Activated CD8-positive, alpha-beta memory T cell treated with anti-CD3 and anti-CD28 coated beads, Interleukin-2, amount 50 U/mL, for 48 hours (primary cell): Measurements from ENCODE around the gene H1-8.

Experiments used
- DNase-seq: peaks from one replicate; pipeline ENCODE4 v3.0.0-alpha.2; 2020

Gene H1-8

DNA sequence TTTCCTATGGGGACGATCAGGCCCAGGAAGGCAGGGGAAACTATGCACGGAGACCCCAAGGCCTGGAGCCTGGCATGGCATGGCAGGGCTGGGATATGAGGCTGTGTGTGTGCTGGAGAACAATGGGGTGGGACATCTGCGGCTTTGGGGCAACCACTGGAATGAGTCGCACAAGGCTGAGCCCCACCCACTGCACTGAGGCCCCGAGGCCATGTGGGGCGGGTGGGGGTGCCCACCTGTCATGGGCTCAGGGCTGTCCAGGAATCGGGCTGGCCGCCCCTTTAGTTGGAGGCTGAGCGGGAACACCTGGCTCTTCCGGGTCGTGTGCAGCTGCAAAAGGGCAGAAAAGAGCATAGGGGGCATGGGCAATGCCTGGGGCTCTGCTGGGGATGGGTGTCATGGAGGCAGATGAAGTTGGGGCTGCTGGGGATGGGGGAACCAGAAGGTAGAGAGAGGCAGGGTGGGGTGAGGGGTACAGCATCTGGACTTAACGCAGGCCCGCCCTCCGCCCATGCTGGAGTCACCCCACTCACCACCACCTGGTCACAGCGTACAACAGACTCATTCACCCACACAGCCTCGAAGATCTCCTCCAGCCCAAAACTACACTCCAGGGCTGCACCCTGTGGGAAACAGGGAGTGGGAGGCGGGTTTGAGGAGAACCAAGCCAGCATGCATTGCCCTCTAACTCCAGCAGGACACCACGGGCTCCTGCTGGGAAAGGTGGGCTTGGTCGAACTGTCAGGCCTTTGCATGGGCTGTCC, 32.4 kb downstream of the H1-8 start:
- DNase-seq, result no peak

GRCh38 chr3:129575997-129576384, 33.0 kb downstream of the H1-8 start:
- DNase-seq, result no peak

DNA sequence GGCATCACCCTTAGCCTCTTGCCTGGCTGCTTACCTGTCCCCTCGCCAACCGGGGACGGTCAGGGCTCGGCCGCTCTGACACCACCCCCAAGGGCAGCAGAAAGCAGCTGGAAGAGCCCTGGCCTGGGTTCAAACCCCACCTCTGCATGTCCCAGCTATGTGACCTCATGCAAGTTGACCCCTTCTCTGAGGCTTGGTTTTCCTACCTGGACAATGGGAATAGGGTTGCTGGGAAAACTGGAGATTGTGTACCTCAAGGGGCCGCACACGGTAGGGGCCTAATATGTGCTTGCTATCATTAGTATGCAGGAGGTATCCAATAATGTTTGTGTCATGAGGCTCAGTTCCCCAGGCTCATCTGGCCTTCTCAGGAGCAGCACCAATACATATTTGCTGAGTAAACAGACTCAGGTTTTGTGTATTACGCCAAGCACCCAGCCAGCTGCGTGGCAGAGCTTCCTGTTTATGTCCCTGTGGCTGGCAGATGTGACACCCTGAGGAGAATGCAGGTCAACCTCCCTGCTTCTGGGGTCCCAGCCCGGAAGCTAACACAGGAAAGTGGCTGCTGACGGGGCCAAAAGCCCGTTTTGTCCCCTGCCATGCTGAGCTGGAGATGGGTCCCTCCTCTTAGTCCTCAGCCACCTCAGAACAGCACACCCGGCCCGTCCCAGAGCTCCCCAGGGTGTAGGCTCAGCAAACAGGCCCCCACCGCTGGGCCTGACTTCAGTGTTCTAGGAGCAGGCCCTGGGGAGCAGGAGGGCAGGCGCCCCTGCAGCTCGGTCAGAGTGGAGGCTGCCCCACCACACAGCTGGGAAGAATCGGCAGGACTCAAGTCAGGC, 33.8 kb downstream of the H1-8 start:
- DNase-seq, result peak; percentile 62

DNA sequence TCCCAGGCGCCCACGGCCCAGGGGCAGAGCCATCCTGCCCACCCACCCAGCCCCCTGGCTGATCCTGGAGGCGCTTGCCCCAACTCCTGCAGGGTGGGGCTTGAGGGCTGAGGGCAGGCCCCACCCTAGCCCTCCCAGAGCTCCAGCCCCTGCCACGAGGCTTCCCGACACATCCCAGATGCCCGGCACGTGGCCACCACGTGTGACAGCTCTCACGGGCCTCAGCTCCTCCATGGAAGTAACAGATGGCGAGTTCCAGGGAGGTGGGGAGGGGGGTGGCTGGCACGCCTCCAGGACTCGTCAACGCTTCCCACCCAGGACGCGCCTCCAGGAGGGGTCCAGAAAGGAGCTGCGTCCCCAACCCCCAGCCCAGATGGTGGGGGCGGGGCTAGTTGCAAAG, 34.4 kb downstream of the H1-8 start:
- no peak for DNase-seq

GRCh38 chr3:129577925-129578786, 35.2 kb downstream of the H1-8 start:
- DNase-seq, result no peak

GRCh38 chr3:129579991-129580390, 37.0 kb downstream of the H1-8 start:
- DNase-seq, result no peak

DNA sequence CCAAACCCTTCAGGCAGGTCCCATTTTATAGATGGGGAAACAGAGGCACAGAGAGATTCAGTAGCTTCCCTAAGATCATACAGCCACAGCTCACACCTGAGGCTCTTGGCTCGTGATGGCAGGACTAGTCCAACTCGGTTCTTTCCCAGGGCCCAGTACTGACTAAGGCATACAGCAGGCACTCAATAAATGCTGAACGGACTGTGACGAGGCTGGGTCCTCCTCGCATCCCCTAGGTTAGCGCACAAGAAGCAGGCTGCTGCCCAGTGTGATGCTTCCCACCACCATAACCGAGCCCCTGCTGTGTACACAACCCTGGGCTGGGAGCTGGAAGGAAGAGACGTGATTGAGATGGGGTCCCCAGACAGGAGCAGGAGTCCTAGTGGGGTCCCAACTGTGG, 38.6 kb downstream of the H1-8 start:
- DNase-seq, result no peak

DNA sequence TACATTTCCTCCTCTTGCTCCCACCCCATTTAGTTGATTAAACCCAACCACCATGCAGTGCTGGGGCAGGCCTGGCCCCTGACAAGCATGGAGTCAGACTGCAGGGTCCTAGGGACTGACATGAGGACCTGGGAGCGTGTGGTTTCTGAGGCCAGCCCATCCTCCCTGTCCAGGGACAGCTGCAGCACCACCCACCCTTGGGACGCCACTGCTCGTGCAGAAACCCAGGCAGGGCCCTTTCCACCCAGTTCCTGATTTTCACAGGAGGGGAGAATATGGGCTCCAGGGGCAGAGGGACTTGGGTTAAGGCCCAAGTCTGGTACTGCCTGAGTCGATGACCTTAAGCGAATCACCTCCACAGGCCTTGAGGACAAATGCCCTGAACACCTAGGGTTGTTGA, 39.8 kb downstream of the H1-8 start:
- no peak for DNase-seq

DNA sequence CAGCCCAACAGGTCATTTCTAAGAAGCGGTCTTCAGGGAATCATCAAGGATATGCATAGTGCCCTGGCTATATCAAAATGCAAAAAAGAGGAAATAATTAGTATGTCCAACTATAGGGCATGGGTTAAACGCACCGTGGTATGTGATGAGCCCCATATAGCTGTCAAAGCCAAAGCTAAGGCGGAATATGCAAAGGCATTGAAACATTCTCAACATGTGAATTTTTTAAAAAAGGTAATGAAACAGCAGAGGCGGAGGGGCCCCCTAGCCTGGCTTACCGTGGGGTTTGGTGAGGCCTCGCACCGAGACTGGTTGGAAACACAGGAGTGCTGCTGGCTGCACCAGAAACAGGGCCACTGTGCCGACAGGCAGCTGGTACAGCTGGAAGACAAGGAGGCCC, 40.3 kb downstream of the H1-8 start:
- no peak for DNase-seq

- DNase-seq, result no peak
Observed at GRCh38 chr3:129584631-129585030, 41.7 kb downstream of the H1-8 start.

GRCh38 chr3:129585949-129586657, 43.1 kb downstream of the H1-8 start:
- no peak for DNase-seq

GRCh38 chr3:129586746-129587430, 43.9 kb downstream of the H1-8 start:
- DNase-seq, result no peak

- no peak for DNase-seq
Observed at GRCh38 chr3:129587566-129588210, 44.7 kb downstream of the H1-8 start.

GRCh38 chr3:129590215-129590614, 47.2 kb downstream of the H1-8 start:
- no peak for DNase-seq

DNA sequence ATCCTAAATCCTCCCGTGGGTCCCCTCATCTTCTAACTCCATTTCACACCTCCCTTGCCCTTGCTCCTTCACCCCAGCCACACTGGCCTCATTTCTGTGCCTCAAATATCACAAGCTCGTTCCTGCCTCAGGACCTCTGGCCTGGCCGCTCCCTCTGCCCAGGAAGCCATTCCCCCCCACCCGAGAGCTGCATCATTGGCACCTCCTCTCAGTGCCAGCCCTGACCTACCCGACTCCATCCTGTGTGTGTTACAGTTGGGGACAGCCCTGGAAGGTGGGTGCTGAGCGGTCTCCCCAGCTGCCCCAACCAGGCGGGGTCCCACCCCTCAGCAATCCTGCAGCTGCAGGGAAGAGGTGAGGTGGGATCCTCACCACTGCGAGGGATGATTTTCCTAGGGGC, 49.0 kb downstream of the H1-8 start:
- no peak for DNase-seq

GRCh38 chr3:129592381-129593131, 49.6 kb downstream of the H1-8 start:
- no peak for DNase-seq

- DNase-seq, result no peak
Observed at GRCh38 chr3:129593230-129593594, 50.2 kb downstream of the H1-8 start.

DNA sequence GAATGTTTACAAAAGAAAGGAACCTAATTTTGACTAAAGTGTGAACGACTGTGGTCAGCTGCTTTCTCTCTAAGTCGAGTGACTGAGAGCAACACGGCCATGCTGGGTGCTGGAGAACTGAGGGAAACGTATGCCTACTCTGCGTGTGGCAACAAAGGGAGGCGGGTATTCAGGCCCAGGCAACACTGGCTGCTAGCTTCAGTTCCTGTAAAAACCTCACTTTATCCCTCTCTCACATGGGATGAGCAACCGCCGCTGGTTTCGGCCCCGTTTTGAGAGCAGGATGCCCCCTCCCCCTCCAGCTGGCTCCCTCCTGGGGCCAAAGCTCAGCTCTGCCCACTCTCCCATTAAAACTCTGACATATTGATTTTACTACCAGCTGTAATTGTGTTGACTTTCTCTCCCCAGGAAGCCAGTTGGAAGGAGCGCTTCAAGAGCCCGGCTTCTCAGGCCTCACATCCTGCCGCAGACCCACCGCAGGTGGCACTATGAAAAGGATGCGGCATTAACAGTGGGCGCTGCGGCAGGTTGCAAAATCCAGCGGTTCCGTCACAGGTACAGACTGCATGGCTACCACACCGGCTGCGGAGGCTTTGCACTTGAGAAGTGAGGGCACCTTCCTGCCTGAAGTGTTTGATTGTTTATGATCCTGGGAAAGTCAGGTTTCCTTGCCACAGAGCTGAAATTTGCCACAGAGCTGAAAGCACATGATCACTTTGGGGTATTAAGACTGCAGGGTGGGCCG, 50.8 kb downstream of the H1-8 start:
- peak; percentile 88 for DNase-seq

DNA sequence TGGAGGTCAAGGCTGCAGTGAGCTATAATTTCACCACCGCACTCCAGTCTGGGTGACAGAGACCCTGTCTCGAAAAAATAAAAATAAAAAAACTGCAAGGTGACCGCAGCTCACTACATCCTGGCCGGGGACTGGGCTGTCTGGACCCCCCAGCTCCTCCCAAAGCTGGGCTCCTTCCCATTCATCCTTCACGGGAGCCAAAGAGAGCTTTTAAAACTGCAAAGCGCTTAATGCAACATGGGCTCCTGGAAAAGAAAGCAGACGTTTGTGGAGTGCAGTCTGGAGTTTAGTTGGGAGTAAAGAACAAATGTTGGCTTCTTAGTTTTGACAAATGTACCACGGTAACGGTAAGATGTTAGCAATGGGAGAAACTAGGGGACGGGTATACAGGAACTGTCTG, 51.4 kb downstream of the H1-8 start:
- no peak for DNase-seq

DNA sequence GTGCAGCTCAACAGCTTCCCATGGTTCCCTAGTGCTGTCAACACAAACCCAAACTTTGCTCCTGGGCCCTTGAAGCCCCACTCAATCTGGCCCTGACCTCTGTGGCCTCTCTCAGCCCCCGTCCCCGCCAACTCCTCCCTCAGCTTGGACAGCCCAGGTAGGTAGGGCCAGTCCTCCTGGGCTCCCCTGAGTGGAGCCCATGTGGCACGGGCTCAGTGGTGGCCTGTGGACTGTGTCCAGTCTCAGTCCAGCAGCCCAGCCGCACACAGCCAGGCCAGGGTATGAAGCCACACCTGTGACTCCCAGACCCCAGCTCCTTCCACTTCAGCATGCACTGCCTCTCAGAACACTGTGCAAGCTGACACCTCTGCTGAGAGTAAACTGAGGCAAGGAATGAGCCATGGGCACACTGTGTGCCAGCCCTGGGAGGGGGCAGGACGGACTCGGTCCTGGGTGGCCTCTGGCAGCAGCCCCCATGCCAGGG, 52.0 kb downstream of the H1-8 start:
- no peak for DNase-seq
